Right lobe of liver (tissue), 4 donors: ENCODE measurements around the gene PSMG4.

ENCODE experiments used
- CTCF ChIP-seq, 4 donors: fragments of 200-600 bp in 3 of 4; fragments of 450-650 bp in 1 of 4; IDR thresholded peaks; one replicate each; pipeline versions ENCODE4 v1.5.1 to v1.8.0; 2016 to 2022; ENCODE audit warnings: antibody characterized with exemption in 4 of 4, mild to moderate bottlenecking in 2 of 4
- POLR2A ChIP-seq: fragments of 450-650 bp; IDR thresholded peaks from one replicate; pipeline ENCODE4 v1.6.1; 2017; ENCODE audit warnings: antibody characterized with exemption, mild to moderate bottlenecking
- donor health status: DM: no; HTN: no; CAD: no.
- donor health status: DM: no; HTN: no; CAD: no.
- donor health status: DM: no; HTN: yes; CAD: no.

GRCh38 chr6:3263096-3263495 lies 4.3 kb downstream of the PSMG4 start:
- TF ChIP-seq CTCF (IDR thresholded peaks at IDR 0.05) = no peak
- TF ChIP-seq POLR2A = no peak
